ENCODE results near the gene WASF3.

DNA sequence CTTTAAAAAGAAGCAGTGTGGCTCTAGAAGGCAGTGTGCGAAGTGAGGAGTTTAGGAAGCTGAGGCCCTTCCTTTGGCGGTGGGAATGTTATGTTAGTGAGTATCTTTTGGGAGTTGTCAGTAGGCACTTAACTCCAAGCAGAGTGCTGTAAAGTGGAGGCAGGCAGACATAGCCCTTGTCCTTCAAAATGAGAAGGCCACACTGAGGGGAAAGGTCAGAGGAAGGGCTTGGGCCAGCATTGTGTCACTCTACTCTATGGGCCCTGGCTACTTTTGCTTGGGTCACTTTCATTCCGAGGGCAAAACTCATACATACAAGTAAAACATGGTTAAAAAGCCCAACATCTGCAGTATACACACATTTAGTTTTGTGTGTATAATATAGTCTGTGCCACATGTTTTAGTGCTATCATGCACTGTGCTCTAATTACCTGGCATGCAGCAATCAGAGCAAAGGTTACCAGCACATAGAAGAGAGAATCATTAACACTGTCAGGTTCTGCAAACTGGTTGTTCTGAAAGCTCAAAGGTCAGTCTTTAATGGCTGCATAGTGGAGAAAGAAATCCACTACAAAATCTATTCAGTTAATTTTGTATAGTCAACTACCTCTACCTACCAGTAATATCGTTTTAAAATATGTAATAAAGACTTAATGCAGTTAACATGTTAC lies 64.4 kb downstream of the WASF3 start:
- no peak for TF ChIP-seq CTCF (conservative IDR thresholded peaks at IDR 0.05; ENCODE audit: low read depth, low read length)
- TF ChIP-seq EZH2 (IDR thresholded peaks at IDR 0.05; ENCODE audit: borderline replicate concordance, low read depth, low read length, poor library complexity, severe bottlenecking): no peak

All from A673 (cell line).